Activated CD8-positive, alpha-beta T cell treated with anti-CD3 and anti-CD28 coated beads, Interleukin-2, amount 10 ng/mL, durations not matched to agents 7 days and 5 days (primary cell): ENCODE results near the gene PRXL2C. TPM values are rescaled to one million over a fixed set of nuclear protein-coding genes. Genes with fewer than 3 reads are reported as not detected.
"Not testable (repeated sequence)": the region's sequence is repeated elsewhere in the genome, so short reads cannot be mapped to it uniquely, and the experiment has no call there.

Experiments used
- ATAC-seq: fragments of 150-1000 bp; cut with Tn5 transposase; one replicate; pipeline ENCODE4 v1.10.0; 2021; ENCODE audit warnings: moderate library complexity
- CTCF ChIA-PET: fragments of 350-600 bp; sonication (Branson Sonifier 250); formaldehyde crosslinking; loops from one replicate; lab custom pipeline; 2021; ENCODE audit warnings: antibody characterized with exemption; lab: Charles Lee
- POLR2A ChIA-PET: fragments of 350-600 bp; sonication (Branson Sonifier 250); formaldehyde crosslinking; loops from one replicate; lab custom pipeline; 2021; ENCODE audit warnings: antibody characterized with exemption; lab: Charles Lee
- DNase-seq: peaks from one replicate; pipeline ENCODE4 v3.0.0-alpha.2; 2020
- H3K27ac Mint-ChIP-seq: one replicate; pipeline ENCODE4 v1.8.0; 2021; ENCODE audit warnings: mild to moderate bottlenecking, mixed read lengths
- H3K27me3 Mint-ChIP-seq: one replicate; pipeline ENCODE4 v1.8.0; 2021; ENCODE audit warnings: low read depth, mixed read lengths
- H3K36me3 Mint-ChIP-seq: one replicate; pipeline ENCODE4 v1.8.0; 2021; ENCODE audit warnings: low read depth, mixed read lengths
- H3K4me1 Mint-ChIP-seq: one replicate; pipeline ENCODE4 v1.8.0; 2021; ENCODE audit warnings: low read depth, mixed read lengths
- H3K4me3 Mint-ChIP-seq: one replicate; pipeline ENCODE4 v1.8.0; 2021; ENCODE audit warnings: mild to moderate bottlenecking, mixed read lengths
- H3K9me3 Mint-ChIP-seq: one replicate; pipeline ENCODE4 v1.8.0; 2022; ENCODE audit warnings: mixed read lengths; ENCODE audit not compliant: insufficient read depth
- total RNA-seq, 2 experiments: library from RNA; stranded (reverse); gene quantifications; one replicate each; pipeline ENCODE4 v1.2.3, GENCODE V29; 2021

Gene PRXL2C
- total RNA-seq, 2 experiments from 2014 or later = 3.8 to 5.4 TPM

DNA sequence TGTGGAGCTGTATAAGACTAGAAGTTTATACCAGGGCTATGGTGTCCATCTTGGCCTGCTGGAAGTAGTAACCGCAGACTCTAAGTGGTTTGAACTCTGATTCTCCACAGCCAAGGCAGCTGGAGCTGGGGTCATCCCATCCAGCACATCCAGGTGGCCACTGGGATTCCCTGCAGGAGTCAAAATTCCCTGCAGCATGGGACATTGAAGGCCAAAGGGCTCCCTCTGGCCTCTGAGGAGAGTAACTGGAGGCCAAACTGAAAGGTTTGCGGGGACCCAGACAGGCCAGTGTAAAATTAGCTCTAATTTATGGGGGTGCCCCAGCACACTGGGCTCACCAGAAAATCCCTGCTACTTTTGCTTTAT is 12.2 kb upstream of the PRXL2C start:
- Mint-ChIP-seq H3K36me3 (no peaks in the 10 kb centered on the region), H3K27ac (no peak overlapping the region), H3K4me3 (no peak overlapping the region), H3K9me3 (no peaks in the 10 kb centered on the region), H3K27me3 (peaks cover 1% of the 10 kb centered on the region), H3K4me1 (no peaks in the 10 kb centered on the region)
- ChIA-PET POLR2A (no interaction called here), CTCF (interaction anchor here (1.2 to 3.9 kb wide), 5 partner anchors 11 to 340 kb away, joined by 3 to 20 read pairs (median 3); no protein-coding TSS in a partner anchor)
- DNase-seq (no peak), ATAC-seq (no peak)

DNA sequence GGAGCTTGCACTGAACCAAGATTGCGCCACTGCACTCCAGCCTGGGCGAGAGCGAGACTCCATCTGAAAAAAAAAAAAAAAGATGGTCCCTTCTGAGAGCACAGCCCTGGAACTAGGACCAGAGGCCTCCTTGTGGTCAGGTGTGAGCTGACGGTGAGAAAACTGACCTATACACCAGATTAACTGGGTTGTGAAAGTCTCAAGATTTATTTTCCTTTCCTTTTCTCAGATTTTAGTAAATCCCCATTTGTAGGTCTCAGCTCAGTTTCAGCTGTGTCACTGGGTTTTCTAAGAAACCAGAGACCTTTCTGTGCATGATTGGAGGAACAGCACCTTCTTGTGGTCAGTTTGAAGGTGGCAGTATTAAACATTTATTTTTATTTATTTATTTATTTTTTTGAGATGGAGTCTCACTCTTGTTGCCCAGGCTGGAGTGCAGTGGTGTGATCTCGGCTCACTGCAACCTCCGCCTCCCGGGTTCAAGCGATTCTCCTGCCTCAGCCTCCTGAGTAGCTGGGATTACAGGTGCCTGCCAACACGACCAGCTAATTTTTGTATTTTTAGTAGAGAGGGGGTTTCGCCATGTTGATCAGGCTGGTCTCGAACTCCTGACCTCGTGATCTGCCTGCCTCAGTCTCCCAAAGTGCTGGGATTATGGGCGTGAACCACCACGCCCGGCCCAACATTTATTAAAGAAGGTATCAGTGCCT is 11.7 kb upstream of the PRXL2C start:
- H3K9me3 Mint-ChIP-seq, H3K27me3 Mint-ChIP-seq, H3K4me1 Mint-ChIP-seq, POLR2A ChIA-PET, H3K27ac Mint-ChIP-seq, H3K4me3 Mint-ChIP-seq, H3K36me3 Mint-ChIP-seq: not testable (repeated sequence)
- DNase-seq (peak; percentile 28), ATAC-seq (peak; percentile 33)
- CTCF ChIA-PET = interaction anchor here (0.7 to 3.9 kb wide), 6 partner anchors 10 to 339 kb away, joined by 3 to 20 read pairs (median 3); no protein-coding TSS in a partner anchor

DNA sequence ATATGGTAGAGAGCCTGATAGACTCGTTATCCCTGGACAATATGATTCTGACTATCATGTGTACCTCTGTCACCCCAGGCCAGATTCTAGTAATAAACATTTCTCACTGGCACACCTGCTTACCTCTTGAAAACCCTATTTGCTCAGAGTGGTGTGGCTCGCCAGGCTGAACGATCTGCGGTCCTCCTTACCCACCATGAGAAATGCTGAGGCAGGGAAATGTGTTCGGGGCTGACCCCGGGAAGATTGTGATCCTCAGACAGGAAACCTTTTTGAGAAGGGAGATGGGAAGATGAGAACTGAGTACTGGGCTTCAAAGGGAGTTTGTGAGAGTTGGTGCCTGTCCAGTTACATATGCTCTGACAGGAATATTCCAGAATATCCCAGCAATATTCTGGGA is 10.7 kb upstream of the PRXL2C start:
- POLR2A ChIA-PET = no interaction called here
- H3K4me3 Mint-ChIP-seq = no peak overlapping the region
- no peaks in the 10 kb centered on the region for H3K36me3 Mint-ChIP-seq
- H3K27ac Mint-ChIP-seq = no peak overlapping the region
- H3K9me3 Mint-ChIP-seq = no peaks in the 10 kb centered on the region
- peaks cover 3% of the 10 kb centered on the region for H3K27me3 Mint-ChIP-seq
- ATAC-seq (no peak), DNase-seq (no peak)
- H3K4me1 Mint-ChIP-seq = no peaks in the 10 kb centered on the region
- CTCF ChIA-PET = interaction anchor here (0.7 to 3.9 kb wide), 2 partner anchors 9 to 338 kb away, joined by 3 to 20 read pairs; no protein-coding TSS in a partner anchor

DNA sequence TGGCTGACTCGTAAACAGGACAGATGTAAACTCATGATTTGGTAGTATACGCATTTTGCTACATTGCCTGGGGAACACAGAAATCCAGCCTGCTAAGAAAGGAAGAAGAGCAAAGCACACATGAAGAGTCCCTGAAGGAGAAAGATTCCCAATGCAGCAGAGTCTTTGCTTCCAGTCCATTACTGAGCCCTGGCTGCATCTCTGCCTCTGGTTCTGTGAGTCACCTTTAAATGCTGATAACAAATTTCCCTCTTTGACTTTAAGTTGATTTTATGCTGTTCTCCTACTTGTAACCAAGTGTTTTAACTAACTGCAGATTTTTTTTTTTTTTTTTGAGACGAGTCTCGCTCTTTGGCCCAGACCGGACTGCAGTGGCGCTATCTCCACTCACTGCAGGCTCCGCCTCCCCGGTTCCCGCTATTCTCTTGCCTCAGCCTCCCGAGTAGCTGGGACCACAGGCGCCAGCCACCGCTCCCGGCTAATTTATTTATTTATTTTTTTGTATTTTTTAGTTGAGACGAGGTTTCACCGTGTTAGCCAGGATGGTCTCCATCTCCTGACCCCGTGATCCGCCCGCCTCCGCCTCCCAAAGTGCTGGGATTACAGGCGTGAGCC is 8.5 kb upstream of the PRXL2C start:
- Mint-ChIP-seq H3K27ac (no peak overlapping the region), H3K4me1 (no peaks in the 10 kb centered on the region), H3K9me3 (no peaks in the 10 kb centered on the region), H3K27me3 (peaks cover 5% of the 10 kb centered on the region), H3K36me3 (no peaks in the 10 kb centered on the region), H3K4me3 (no peak overlapping the region)
- ATAC-seq (no peak), DNase-seq (no peak)
- ChIA-PET POLR2A (no interaction called here), CTCF (no interaction called here)

DNA sequence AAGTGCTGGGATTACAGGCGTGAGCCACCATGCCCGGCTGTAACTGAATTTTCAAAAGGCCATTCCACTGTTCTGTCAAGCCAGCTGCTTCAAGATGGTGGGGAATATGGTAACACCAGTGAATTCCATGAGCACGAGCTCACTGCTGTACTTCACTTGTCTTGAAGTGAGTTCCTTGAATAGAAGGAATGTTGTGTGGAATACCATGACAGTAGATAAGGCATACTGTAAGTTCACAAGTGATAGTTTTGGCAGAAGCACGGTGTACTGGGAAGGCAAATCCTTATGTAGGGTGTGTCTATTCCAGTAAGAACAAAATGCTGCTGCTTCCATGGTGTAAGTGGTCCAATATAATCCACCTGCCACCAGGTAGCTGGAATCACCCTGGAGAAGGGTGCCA is 6.6 kb upstream of the PRXL2C start:
- H3K27ac Mint-ChIP-seq = no peak overlapping the region

DNA sequence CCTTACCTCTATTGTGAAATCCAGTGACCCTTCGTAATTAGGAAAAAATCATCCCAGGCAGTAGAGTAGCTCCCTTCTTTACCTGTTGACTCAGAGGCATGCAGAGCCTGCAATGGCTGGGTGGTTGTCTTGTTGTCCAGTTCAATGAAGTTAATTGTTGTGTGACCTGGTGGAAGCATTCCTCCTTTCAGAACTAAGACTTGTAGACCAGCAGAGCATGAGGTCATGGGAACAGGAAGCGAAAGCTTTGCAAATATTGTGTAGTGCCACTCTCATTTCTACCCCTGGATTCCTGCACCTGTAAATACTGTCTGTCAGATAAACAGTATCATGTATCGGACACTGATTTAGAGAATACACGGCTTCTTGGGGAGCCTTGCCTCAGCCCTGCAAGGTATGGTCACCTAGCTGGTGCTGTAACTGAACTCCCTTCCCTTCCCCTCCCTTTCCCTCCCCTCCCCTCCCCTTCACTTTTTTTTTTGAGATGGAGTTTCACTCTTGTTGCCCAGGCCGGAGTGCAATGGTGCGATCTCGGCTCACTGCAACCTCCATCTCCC is 5.7 kb upstream of the PRXL2C start:
- no peak for ATAC-seq
- ChIA-PET CTCF (no interaction called here), POLR2A (no interaction called here)
- no peak for DNase-seq
- H3K27ac Mint-ChIP-seq = no peak overlapping the region
- H3K4me3 Mint-ChIP-seq = no peak overlapping the region
- no peaks in the 10 kb centered on the region for H3K36me3 Mint-ChIP-seq
- peaks cover 2% of the 10 kb centered on the region for H3K4me1 Mint-ChIP-seq
- peaks cover 18% of the 10 kb centered on the region for H3K27me3 Mint-ChIP-seq
- H3K9me3 Mint-ChIP-seq = no peaks in the 10 kb centered on the region

More for the DNA sequence above, 6.6 kb upstream of the PRXL2C start:
- DNase-seq (no peak), ATAC-seq (no peak)
- ChIA-PET CTCF (no interaction called here), POLR2A (no interaction called here)
- H3K36me3 Mint-ChIP-seq = no peaks in the 10 kb centered on the region
- H3K4me1 Mint-ChIP-seq = no peaks in the 10 kb centered on the region
- no peaks in the 10 kb centered on the region for H3K9me3 Mint-ChIP-seq
- H3K4me3 Mint-ChIP-seq = no peak overlapping the region
- H3K27me3 Mint-ChIP-seq = peaks cover 15% of the 10 kb centered on the region

DNA sequence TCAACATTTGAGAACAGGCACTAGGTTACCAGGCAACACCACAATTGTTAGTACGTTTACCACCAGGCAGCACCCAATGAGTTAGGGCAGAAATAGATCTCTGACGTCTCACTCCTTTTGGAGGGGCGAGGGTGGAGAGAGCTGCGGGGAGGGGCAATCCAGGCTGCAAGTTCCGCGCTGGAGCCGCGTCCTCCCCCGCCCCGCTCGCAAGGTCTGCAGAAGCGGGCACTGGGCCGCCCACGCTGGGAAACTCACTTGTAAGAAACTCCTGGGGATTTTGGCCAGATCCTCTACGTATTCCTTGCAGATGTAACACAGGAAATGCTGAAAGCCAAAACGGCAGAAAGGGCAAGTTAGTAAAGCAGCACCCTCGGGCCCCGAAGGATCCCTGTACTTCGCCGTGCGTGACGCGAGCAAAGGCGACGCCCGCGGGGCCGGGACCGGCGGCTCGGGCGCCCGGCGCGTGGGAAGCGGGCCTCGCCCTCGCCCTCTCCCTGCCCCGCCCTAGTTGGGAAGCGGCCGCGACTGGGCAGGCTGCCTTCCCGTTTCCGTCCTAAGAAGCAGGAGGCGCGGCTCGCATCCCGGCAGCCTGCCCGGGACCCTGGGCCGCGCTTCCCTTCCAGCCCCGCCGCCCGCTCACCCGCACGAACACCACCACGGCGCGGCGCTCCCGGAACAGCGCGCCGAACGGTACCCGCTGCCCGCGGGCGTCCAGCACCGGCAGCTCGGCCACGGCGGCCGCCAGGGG is 493 bp downstream of the PRXL2C start:
- POLR2A ChIA-PET = interaction anchor here (0.7 to 0.8 kb wide), 2 partner anchors 234 to 238 kb away, joined by 3 read pairs; no protein-coding TSS in a partner anchor
- peaks cover 18% of the 10 kb centered on the region for H3K27me3 Mint-ChIP-seq
- DNase-seq (peak; percentile 68), ATAC-seq (peak; percentile 76)
- H3K4me1 Mint-ChIP-seq = peaks cover 13% of the 10 kb centered on the region
- H3K27ac Mint-ChIP-seq = peak overlapping the region; percentile 79
- no peaks in the 10 kb centered on the region for H3K36me3 Mint-ChIP-seq
- CTCF ChIA-PET = interaction anchor here (0.8 to 1.2 kb wide), 3 partner anchors 21 to 263 kb away, joined by 3 to 4 read pairs (median 3); no protein-coding TSS in a partner anchor
- H3K4me3 Mint-ChIP-seq = peak overlapping the region; percentile 81
- no peaks in the 10 kb centered on the region for H3K9me3 Mint-ChIP-seq

DNA sequence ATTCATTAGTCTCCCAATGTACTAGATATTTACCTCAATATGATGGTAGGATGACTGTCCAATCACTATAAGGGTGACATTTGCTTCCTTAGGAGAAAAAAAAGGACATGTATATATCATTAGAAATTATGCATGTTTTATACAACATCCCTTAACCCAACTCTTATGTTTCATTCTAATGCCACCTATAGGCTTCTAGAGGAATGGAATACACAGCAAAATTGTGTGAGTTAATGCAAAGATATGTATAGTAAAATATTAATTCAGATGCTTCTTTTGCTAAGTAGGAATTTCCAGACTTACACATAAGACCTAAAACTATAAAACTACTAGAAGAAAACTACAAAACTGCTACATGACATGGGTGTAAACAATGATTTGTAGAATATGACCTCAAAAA is 3.5 kb downstream of the PRXL2C start:
- peaks cover 13% of the 10 kb centered on the region for H3K4me1 Mint-ChIP-seq
- POLR2A ChIA-PET = no interaction called here
- H3K4me3 Mint-ChIP-seq = no peak overlapping the region
- H3K36me3 Mint-ChIP-seq = no peaks in the 10 kb centered on the region
- no peaks in the 10 kb centered on the region for H3K9me3 Mint-ChIP-seq
- CTCF ChIA-PET = no interaction called here
- peaks cover 7% of the 10 kb centered on the region for H3K27me3 Mint-ChIP-seq
- no peak for DNase-seq
- no peak overlapping the region for H3K27ac Mint-ChIP-seq
- ATAC-seq = no peak

DNA sequence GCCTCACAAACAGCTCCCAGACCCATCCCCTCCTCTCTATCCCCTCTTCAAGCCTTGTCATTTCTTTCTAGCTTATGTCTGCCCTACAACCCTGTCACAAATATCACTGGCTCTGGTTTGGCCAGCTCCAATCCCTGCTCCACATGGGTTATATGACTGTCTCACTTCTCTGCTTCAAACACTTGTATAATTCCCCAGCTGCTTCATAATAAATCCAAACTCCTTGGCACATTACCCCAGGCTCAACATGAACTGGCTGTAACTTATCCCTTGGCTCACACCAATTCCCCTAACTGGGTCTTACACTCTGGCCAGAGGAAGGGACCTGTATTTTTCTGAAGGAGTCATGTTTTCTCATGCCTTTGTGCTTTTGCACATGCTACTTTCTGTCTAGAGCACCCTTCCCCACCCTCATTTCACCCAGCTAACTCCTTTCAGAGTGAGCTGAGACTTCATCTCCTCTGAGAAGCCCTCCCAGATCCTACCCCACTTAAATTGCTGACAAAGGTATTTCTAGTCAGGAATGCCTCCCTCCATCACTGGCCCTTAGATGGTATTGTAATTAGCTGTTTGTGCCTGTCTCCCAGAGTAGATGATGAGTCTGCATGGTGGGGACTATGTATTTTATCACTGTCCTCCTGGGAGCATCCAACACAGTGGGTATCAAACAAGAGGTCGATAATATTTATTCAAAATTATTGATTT is 5.3 kb downstream of the PRXL2C start:
- ChIA-PET CTCF (interaction anchor here (0.9 to 1.2 kb wide), 2 partner anchors 208 to 322 kb away, joined by 3 to 5 read pairs; no protein-coding TSS in a partner anchor), POLR2A (no interaction called here)
- Mint-ChIP-seq H3K36me3 (no peaks in the 10 kb centered on the region), H3K27ac (no peak overlapping the region), H3K4me1 (peaks cover 5% of the 10 kb centered on the region), H3K4me3 (no peak overlapping the region), H3K27me3 (peaks cover 2% of the 10 kb centered on the region), H3K9me3 (no peaks in the 10 kb centered on the region)
- ATAC-seq (no peak), DNase-seq (no peak)

DNA sequence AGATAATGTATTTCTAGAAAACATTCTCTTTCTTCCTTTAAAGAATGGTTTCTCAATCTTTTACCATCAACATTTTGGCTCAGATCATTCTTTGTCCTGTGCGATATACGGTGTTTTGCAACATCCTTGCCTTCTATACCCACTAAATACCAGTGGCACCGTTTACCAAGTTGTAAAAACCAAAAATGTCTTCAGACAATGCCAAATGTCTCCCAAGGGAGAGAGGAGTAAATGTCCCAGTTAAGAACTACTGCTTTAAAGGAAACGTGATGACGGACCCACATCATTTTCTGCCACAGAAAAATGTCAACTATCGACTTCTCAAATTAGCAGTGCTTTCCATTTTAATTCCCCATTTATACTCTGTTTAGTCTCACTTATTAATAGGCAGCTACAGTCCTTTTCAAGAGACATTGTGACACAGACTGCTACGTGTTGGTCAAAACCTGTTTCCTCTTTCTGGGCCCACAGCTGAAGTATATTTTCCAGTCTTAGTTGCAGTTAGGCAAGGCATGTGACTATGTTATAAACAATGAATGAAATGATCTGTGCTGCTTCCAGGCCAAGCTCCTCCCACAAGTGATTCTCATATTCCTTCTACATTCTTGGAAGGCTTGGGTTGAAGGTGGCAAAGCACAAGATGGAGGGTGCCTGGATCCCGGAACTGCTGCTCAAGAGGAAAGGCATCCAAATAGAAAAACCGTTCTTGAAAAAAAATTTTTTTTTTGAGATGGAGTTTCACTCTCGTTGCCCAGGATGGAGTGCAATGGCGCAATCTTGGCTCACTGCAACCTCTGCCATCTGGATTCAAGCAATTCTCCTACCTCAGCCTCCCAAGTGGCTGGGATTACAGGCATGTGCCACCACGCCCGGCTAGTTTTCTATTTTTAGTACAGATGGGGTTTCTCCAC is 8.8 kb downstream of the PRXL2C start:
- ChIA-PET POLR2A (no interaction called here), CTCF (no interaction called here)
- Mint-ChIP-seq H3K27ac (no peak overlapping the region), H3K9me3 (no peaks in the 10 kb centered on the region), H3K27me3 (no peaks in the 10 kb centered on the region), H3K4me1 (no peaks in the 10 kb centered on the region), H3K4me3 (no peak overlapping the region), H3K36me3 (peaks cover 1% of the 10 kb centered on the region)
- DNase-seq (no peak), ATAC-seq (no peak)
